HL-60 (cell line): Measurements from ENCODE around the gene SLC38A9.

ENCODE experiments used
- CTCF ChIP-seq: IDR thresholded peaks from one replicate; pipeline ENCODE4 v1.5.1; 2011; ENCODE audit warnings: low read length, control low read depth, inconsistent platforms; ENCODE audit not compliant: insufficient read depth
- POLR2AphosphoS5 ChIP-seq: IDR thresholded peaks from 2 replicates; pipeline ENCODE4 v1.6.1; 2012; ENCODE audit warnings: low read depth
- REST ChIP-seq: IDR thresholded peaks from 2 replicates; pipeline ENCODE4 v1.6.1; 2012; ENCODE audit warnings: low read depth; ENCODE audit not compliant: insufficient replicate concordance
- SPI1 ChIP-seq: IDR thresholded peaks from 2 replicates; pipeline ENCODE4 v1.6.1; 2012; ENCODE audit warnings: low read depth, mild to moderate bottlenecking, borderline replicate concordance

- TF ChIP-seq CTCF (no peak), POLR2AphosphoS5 (no peak), REST (no peak), SPI1 (no peak)
Measured at GRCh38 chr5:55657443-55657842, 54.7 kb downstream of the SLC38A9 start.
